ENCODE data around the gene GOLGA2.

The GOLGA2 gene

GRCh38 chr9:128208386-128208785, 67.4 kb downstream of the GOLGA2 start:
- H3K4me1 ChIP-seq (ENCODE audit: control insufficient read depth in 1 of 2, insufficient read depth in 1 of 2, low read depth in 1 of 2, low read length in 1 of 2) = peaks cover 9% of the 10 kb centered on the region in 2 experiments

GRCh38 chr9:128206916-128207910, 68.6 kb downstream of the GOLGA2 start:
- H3K4me3 ChIP-seq (ENCODE audit: low read depth in 1 of 2, low read length in 1 of 2) = no peak overlapping the region
- H3K27me3 ChIP-seq = peaks cover 40% of the 10 kb centered on the region
- no peaks in the 10 kb centered on the region for H3K9me3 ChIP-seq
- no peaks in the 10 kb centered on the region for H3K36me3 ChIP-seq
- H3K4me1 ChIP-seq (ENCODE audit: control insufficient read depth in 1 of 2, insufficient read depth in 1 of 2, low read depth in 1 of 2, low read length in 1 of 2) = peaks cover 15% of the 10 kb centered on the region in 2 experiments
- no peak for TF ChIP-seq CTCF (IDR thresholded peaks at IDR 0.05)
- no peak overlapping the region for H3K27ac ChIP-seq

More at GRCh38 chr9:128208386-128208785, 67.4 kb downstream of the GOLGA2 start:
- no peak overlapping the region for H3K4me3 ChIP-seq (ENCODE audit: low read depth in 1 of 2, low read length in 1 of 2)
- no peaks in the 10 kb centered on the region for H3K36me3 ChIP-seq
- peaks cover 41% of the 10 kb centered on the region for H3K27me3 ChIP-seq
- no peak overlapping the region for H3K27ac ChIP-seq
- no peak for TF ChIP-seq CTCF (IDR thresholded peaks at IDR 0.05)
- no peaks in the 10 kb centered on the region for H3K9me3 ChIP-seq

- H3K27me3 ChIP-seq = peaks cover 40% of the 10 kb centered on the region
- peaks cover 15% of the 10 kb centered on the region in 2 experiments for H3K4me1 ChIP-seq (ENCODE audit: control insufficient read depth in 1 of 2, insufficient read depth in 1 of 2, low read depth in 1 of 2, low read length in 1 of 2)
- TF ChIP-seq CTCF (IDR thresholded peaks at IDR 0.05) = no peak
- H3K36me3 ChIP-seq = no peaks in the 10 kb centered on the region
- H3K4me3 ChIP-seq (ENCODE audit: low read depth in 1 of 2, low read length in 1 of 2) = no peak overlapping the region
- no peaks in the 10 kb centered on the region for H3K9me3 ChIP-seq
- no peak overlapping the region for H3K27ac ChIP-seq
These were observed 69.3 kb downstream of the GOLGA2 start for GRCh38 chr9:128206484-128206883.
